Skin of body (tissue), 2 donors: ENCODE data around the gene RNF121. TPM values are rescaled to one million over a fixed set of nuclear protein-coding genes. Genes with fewer than 3 reads are reported as not detected.

Experiments
- DNase-seq: peaks from one replicate; lab custom pipeline; 2025; lab: John Stamatoyannopoulos, UW
- total RNA-seq: library from RNA; depleted of rRNA; stranded (reverse); fragments of >200 nt; gene quantifications from one replicate; pipeline ENCODE4 v1.2.3, GENCODE V29; 2014

The RNF121 gene
- total RNA-seq, 1 donor from 2014 or later: 23.7 TPM

GRCh38 chr11:71934213-71934612 lies 5.4 kb downstream of the RNF121 start:
- no peak for DNase-seq

GRCh38 chr11:71935338-71935925 lies 6.6 kb downstream of the RNF121 start:
- no peak for DNase-seq

- DNase-seq: no peak
These were observed 8.0 kb downstream of the RNF121 start for GRCh38 chr11:71936825-71937224.

- DNase-seq: no peak
These were observed 9.0 kb downstream of the RNF121 start for GRCh38 chr11:71937826-71938225.

- no peak for DNase-seq
These were observed 11.8 kb downstream of the RNF121 start for GRCh38 chr11:71940561-71941219.

- DNase-seq: no peak
These were observed 17.3 kb downstream of the RNF121 start for GRCh38 chr11:71946144-71946571.

GRCh38 chr11:71947498-71947897 lies 18.7 kb downstream of the RNF121 start:
- no peak for DNase-seq

GRCh38 chr11:71948314-71949027 lies 19.6 kb downstream of the RNF121 start:
- DNase-seq: no peak

- no peak for DNase-seq
These were observed 20.2 kb downstream of the RNF121 start for GRCh38 chr11:71949034-71949433.

- DNase-seq: no peak
These were observed 23.0 kb downstream of the RNF121 start for GRCh38 chr11:71951741-71952310.

- DNase-seq: no peak
These were observed 27.1 kb downstream of the RNF121 start for GRCh38 chr11:71955898-71956456.

- no peak for DNase-seq
These were observed 33.7 kb downstream of the RNF121 start for GRCh38 chr11:71962428-71963038.

- no peak for DNase-seq
These were observed 34.6 kb downstream of the RNF121 start for GRCh38 chr11:71963468-71963867.

- DNase-seq: no peak
These were observed 35.8 kb downstream of the RNF121 start for GRCh38 chr11:71964641-71965040.

GRCh38 chr11:71971680-71972079 lies 42.8 kb downstream of the RNF121 start:
- no peak for DNase-seq

- DNase-seq: no peak
These were observed 47.7 kb downstream of the RNF121 start for GRCh38 chr11:71976551-71976950.

- no peak for DNase-seq
These were observed 48.2 kb downstream of the RNF121 start for GRCh38 chr11:71977090-71977489.

- DNase-seq: peak; percentile 25
These were observed 49.0 kb downstream of the RNF121 start for GRCh38 chr11:71977743-71978418.

GRCh38 chr11:71979094-71979493 lies 50.2 kb downstream of the RNF121 start:
- DNase-seq: no peak

- no peak for DNase-seq
These were observed 50.8 kb downstream of the RNF121 start for GRCh38 chr11:71979602-71980001.

- no peak for DNase-seq
These were observed 57.3 kb downstream of the RNF121 start for GRCh38 chr11:71986131-71986530.
